ENCODE measurements around the gene HAAO.

Gene HAAO

GRCh38 chr2:42812899-42813479, 20.6 kb upstream of the HAAO start:
- DNase-seq: no peak

- peak; percentile 9 for DNase-seq
Measured at GRCh38 chr2:42810971-42811811, 18.8 kb upstream of the HAAO start.

GRCh38 chr2:42810121-42810970, 18.0 kb upstream of the HAAO start:
- peak; percentile 49 for DNase-seq

- DNase-seq: no peak
Measured at GRCh38 chr2:42809819-42810120, 17.4 kb upstream of the HAAO start.

GRCh38 chr2:42809131-42809818, 16.9 kb upstream of the HAAO start:
- peak; percentile 27 for DNase-seq

- DNase-seq: no peak
Measured at GRCh38 chr2:42808301-42808700, 15.9 kb upstream of the HAAO start.

GRCh38 chr2:42806786-42807185, 14.4 kb upstream of the HAAO start:
- no peak for DNase-seq

- DNase-seq: no peak
Measured at GRCh38 chr2:42804891-42805290, 12.5 kb upstream of the HAAO start.

GRCh38 chr2:42804338-42804737, 12.0 kb upstream of the HAAO start:
- no peak for DNase-seq

- DNase-seq: no peak
Measured at GRCh38 chr2:42802150-42802549, 9.8 kb upstream of the HAAO start.

- DNase-seq: no peak
Measured at GRCh38 chr2:42801381-42801780, 9.0 kb upstream of the HAAO start.

GRCh38 chr2:42800981-42801380, 8.6 kb upstream of the HAAO start:
- no peak for DNase-seq

GRCh38 chr2:42800461-42800962, 8.1 kb upstream of the HAAO start:
- DNase-seq: no peak

GRCh38 chr2:42799881-42800280, 7.5 kb upstream of the HAAO start:
- no peak for DNase-seq

GRCh38 chr2:42797281-42797680, 4.9 kb upstream of the HAAO start:
- DNase-seq: no peak

- no peak for DNase-seq
Measured at GRCh38 chr2:42796427-42797248, 4.3 kb upstream of the HAAO start.

GRCh38 chr2:42795841-42796301, 3.5 kb upstream of the HAAO start:
- DNase-seq: no peak

- no peak for DNase-seq
Measured at GRCh38 chr2:42795275-42795674, 2.9 kb upstream of the HAAO start.

- DNase-seq: no peak
Measured at GRCh38 chr2:42794271-42795046, 2.1 kb upstream of the HAAO start.

- no peak for DNase-seq
Measured at GRCh38 chr2:42793334-42794270, 1.2 kb upstream of the HAAO start.
